ENCODE data around the gene STYX.

GRCh38 chr14:52695481-52696091 lies 34.4 kb upstream of the STYX start, which contains the start of gene ERO1A:
- peak; percentile 82 for TF ChIP-seq POLR2AphosphoS5 (IDR thresholded peaks at IDR 0.05)
- no peak for TF ChIP-seq CTCF (IDR thresholded peaks at IDR 0.05; ENCODE audit: poor library complexity, severe bottlenecking)
- no peak for TF ChIP-seq RAD21 (conservative IDR thresholded peaks at IDR 0.05)
- TF ChIP-seq EP300 (conservative IDR thresholded peaks at IDR 0.05; ENCODE audit: poor library complexity, severe bottlenecking), result no peak
- no peak for TF ChIP-seq REST (IDR thresholded peaks at IDR 0.05; ENCODE audit: borderline replicate concordance)
- TF ChIP-seq EZH2 (IDR thresholded peaks at IDR 0.05; ENCODE audit: borderline replicate concordance, insufficient read depth, low read length, poor library complexity, severe bottlenecking), result no peak
- no peak for TF ChIP-seq SMC3 (conservative IDR thresholded peaks at IDR 0.05; ENCODE audit: poor library complexity)

Data from neural cell (in vitro differentiated cells).